ENCODE data around the gene CYP2W1.
A peak's percentile ranks its signal among the peaks of the same experiment; 100 is the strongest.
"Not testable (repeated sequence)": the region's sequence is repeated elsewhere in the genome, so short reads cannot be mapped to it uniquely, and the experiment has no call there.

Gene CYP2W1

GRCh38 chr7:952548-953441, 30.2 kb upstream of the CYP2W1 start:
- no peak for DNase-seq

GRCh38 chr7:953547-954327, 29.2 kb upstream of the CYP2W1 start:
- DNase-seq: no peak

- peak; percentile 72 for DNase-seq
These were observed 28.4 kb upstream of the CYP2W1 start, which contains the start of gene ADAP1 for GRCh38 chr7:954330-955238. Gene ADAP1, minus strand, starts transcription at chr7:954680. Its CDS starts 203 bp downstream, at chr7:954477.

GRCh38 chr7:956031-956430, 26.9 kb upstream of the CYP2W1 start:
- DNase-seq: no peak

GRCh38 chr7:957418-958220, 25.4 kb upstream of the CYP2W1 start:
- no peak for DNase-seq

GRCh38 chr7:958221-959200, 24.5 kb upstream of the CYP2W1 start:
- DNase-seq: no peak

- no peak for DNase-seq
These were observed 23.7 kb upstream of the CYP2W1 start for GRCh38 chr7:959271-959670.

GRCh38 chr7:959740-960139, 23.2 kb upstream of the CYP2W1 start:
- DNase-seq: not testable (repeated sequence)

GRCh38 chr7:960269-960871, 22.6 kb upstream of the CYP2W1 start:
- DNase-seq: no peak

GRCh38 chr7:960972-961371, 22.0 kb upstream of the CYP2W1 start:
- not testable (repeated sequence) for DNase-seq

- DNase-seq: no peak
These were observed 21.2 kb upstream of the CYP2W1 start for GRCh38 chr7:961546-962400.

- DNase-seq: no peak
These were observed 20.4 kb upstream of the CYP2W1 start for GRCh38 chr7:962401-963081.

GRCh38 chr7:963236-964078, 19.5 kb upstream of the CYP2W1 start:
- no peak for DNase-seq

GRCh38 chr7:964401-965231, 18.4 kb upstream of the CYP2W1 start:
- DNase-seq: no peak

- no peak for DNase-seq
These were observed 16.5 kb upstream of the CYP2W1 start for GRCh38 chr7:966291-967069.

Data from GDM1 (cell line).